Lung (tissue), 16 donors: ENCODE data around the gene OSR1. TPM values are rescaled to one million over a fixed set of nuclear protein-coding genes. Genes with fewer than 3 reads are reported as not detected.
"Not testable (repeated sequence)": the region's sequence is repeated elsewhere in the genome, so short reads cannot be mapped to it uniquely, and the experiment has no call there.

Source experiments
- ATAC-seq: fragments of 200-7000 bp; cut with Tn5 transposase; one replicate; pipeline ENCODE4 v1.9.1; 2020; ENCODE audit warnings: moderate number of reproducible peaks; ENCODE audit not compliant: insufficient read depth, low FRiP score
- DNase-seq, 3 donors: peaks; one replicate each; pipeline ENCODE4 v3.0.0-alpha.2; 2013 to 2017
- H3K27ac ChIP-seq, 2 donors: one replicate each; pipeline ENCODE4 v1.5.1; 2013; ENCODE audit warnings: mild to moderate bottlenecking in 2 of 2, moderate library complexity in 2 of 2, control low read depth in 1 of 2, inconsistent platforms in 1 of 2, low read depth in 1 of 2, low read length in 1 of 2
- H3K27me3 ChIP-seq, 3 donors: one replicate each; pipeline ENCODE4 v1.5.1; 2013; ENCODE audit warnings: low read length in 2 of 3; ENCODE audit not compliant: control insufficient read depth in 3 of 3, insufficient read depth in 3 of 3
- H3K36me3 ChIP-seq, 4 donors: one replicate each; pipeline ENCODE4 v1.5.1; 2013; ENCODE audit warnings: low read length in 4 of 4, mild to moderate bottlenecking in 1 of 4, moderate library complexity in 1 of 4; ENCODE audit not compliant: control insufficient read depth in 4 of 4, insufficient read depth in 4 of 4
- H3K4me1 ChIP-seq, 5 donors: one replicate each; pipeline ENCODE4 v1.5.1; 2013; ENCODE audit warnings: low read length in 5 of 5, mild to moderate bottlenecking in 2 of 5, moderate library complexity in 1 of 5; ENCODE audit not compliant: control insufficient read depth in 5 of 5, insufficient read depth in 5 of 5
- H3K4me3 ChIP-seq: one replicate; pipeline ENCODE4 v1.5.1; 2013; ENCODE audit warnings: mild to moderate bottlenecking, control low read depth, moderate library complexity
- H3K9ac ChIP-seq, 2 donors: one replicate each; pipeline ENCODE4 v1.5.1; 2013; ENCODE audit warnings: low read length in 2 of 2, control low read depth in 1 of 2; ENCODE audit not compliant: insufficient read depth in 1 of 2
- H3K9me3 ChIP-seq, 4 donors: one replicate each; pipeline ENCODE4 v1.5.1; 2013; ENCODE audit warnings: low read length in 3 of 4, mild to moderate bottlenecking in 1 of 4, moderate library complexity in 1 of 4; ENCODE audit not compliant: control insufficient read depth in 4 of 4, insufficient read depth in 3 of 4
- CTCF ChIP-seq: IDR thresholded peaks from 2 replicates; pipeline ENCODE4 v1.5.1; 2012; ENCODE audit warnings: mild to moderate bottlenecking; ENCODE audit errors: control extremely low read depth, extremely low read depth
- WGBS, 2 donors: extraction: QIAGEN DNeasy Blood & Tissue Kit; methylation state at CpG; one replicate each; pipeline ENCODE4 v1.1.7; 2013; 5-methylcytosine and 5-hydroxymethylcytosine counted together
- long read RNA-seq, 5 donors: transcript quantifications; one replicate each; lab custom pipeline, GENCODE V29; 2026
- polyA plus RNA-seq, 2 donors: library from polyadenylated mRNA; stranded (reverse); fragments of 200-250 nt; gene quantifications; one replicate each; pipeline ENCODE4 v1.2.1, GENCODE V29; 2013
- total RNA-seq, 2 donors: library from RNA; depleted of rRNA in 1 of 2; stranded (reverse); fragments of >200 nt in 1 of 2; gene quantifications; one replicate each; pipeline ENCODE4 v1.2.1, GENCODE V29; 2014 to 2021
- donor health status: control.
- donor health status: control.
- donor health status: Bipolar disorder and iron deficiency.
- donor health status: healthy.
- donor health status: DM: yes; HTN: yes; CAD: no.

OSR1 gene
- total RNA-seq (10 to 100 TPM; 21.3 to 36.2 TPM), polyA plus RNA-seq (10 to 100 TPM in 1 of 2 donors, 1 to 10 TPM in 1; 8.6 to 23.3 TPM)
- long read RNA-seq, donor 1, full-length matches to known transcripts = 31 of 47 reads
- long read RNA-seq, donor 1, partial matches to known transcripts = 16 of 47 reads
- long read RNA-seq, donor 1, other reads (novel, unspliced or antisense) = 0 of 47 reads
- long read RNA-seq, donor 2, full-length matches to known transcripts = 8 of 25 reads
- long read RNA-seq, donor 2, partial matches to known transcripts = 17 of 25 reads
- long read RNA-seq, donor 2, other reads (novel, unspliced or antisense) = 0 of 25 reads
- long read RNA-seq, donor 3, full-length matches to known transcripts = 7 of 18 reads
- long read RNA-seq, donor 3, partial matches to known transcripts = 11 of 18 reads
- long read RNA-seq, donor 3, other reads (novel, unspliced or antisense) = 0 of 18 reads
- long read RNA-seq, donor 4, full-length matches to known transcripts = 12 of 23 reads
- long read RNA-seq, donor 4, partial matches to known transcripts = 11 of 23 reads
- long read RNA-seq, donor 4, other reads (novel, unspliced or antisense) = 0 of 23 reads
- long read RNA-seq, donor 5, full-length matches to known transcripts = 25 of 46 reads
- long read RNA-seq, donor 5, partial matches to known transcripts = 21 of 46 reads
- long read RNA-seq, donor 5, other reads (novel, unspliced or antisense) = 0 of 46 reads

- Histone ChIP-seq H3K27me3 (peaks cover 3 to 63% (median 23%) of the 10 kb centered on the region in 3 donors), H3K27ac (peak within 1 kb of the TSS; percentile 56 to 75), H3K4me3 (peak within 1 kb of the TSS; percentile 44), H3K9me3 (peaks cover 0 to 4% (median 0%) of the 10 kb centered on the region in 4 donors), H3K4me1 (peaks cover 0 to 44% (median 14%) of the 10 kb centered on the region in 5 donors), H3K9ac (peak within 1 kb of the TSS; percentile 53 to 59), H3K36me3 (peaks cover 0 to 42% (median 2%) of the 10 kb centered on the region in 4 donors)
- no peak for TF ChIP-seq CTCF
- DNase-seq (peak; percentile 95 to 96 (median 96)), ATAC-seq (peak; percentile 39)
- 1 to 2% methylated on average over 48 to 51 of the region's 51 CpGs for WGBS, 2 donors
Observed at GRCh38 chr2:19358242-19359020, at the start of gene OSR1. Gene OSR1 (minus strand): TSS chr2:19358623. CDS start chr2:19353805, 4,818 bp downstream.

GRCh38 chr2:19403785-19404184 is 45.4 kb upstream of the OSR1 start:
- Histone ChIP-seq H3K4me1 (no peaks in the 10 kb centered on the region), H3K27me3 (no peaks in the 10 kb centered on the region), H3K27ac (no peak overlapping the region), H3K36me3 (no peaks in the 10 kb centered on the region), H3K4me3 (no peak overlapping the region), H3K9ac (no peak overlapping the region), H3K9me3 (peaks cover 0 to 3% (median 0%) of the 10 kb centered on the region in 4 donors)
- WGBS, 2 donors = 84 to 91% methylated on average over 4 of the region's 4 CpGs
- no peak for TF ChIP-seq CTCF
- ATAC-seq = no peak
- no peak for DNase-seq

- no peaks in the 10 kb centered on the region for H3K4me1 ChIP-seq
- TF ChIP-seq CTCF = no peak
- H3K4me3 ChIP-seq = no peak overlapping the region
- ATAC-seq (no peak), DNase-seq (no peak)
- no peaks in the 10 kb centered on the region for H3K27me3 ChIP-seq
- 93 to 95% methylated on average over 4 of the region's 4 CpGs for WGBS, 2 donors
- peaks cover 0 to 8% (median 0%) of the 10 kb centered on the region in 4 donors for H3K9me3 ChIP-seq
- no peak overlapping the region for H3K9ac ChIP-seq
- no peak overlapping the region for H3K27ac ChIP-seq
- no peaks in the 10 kb centered on the region for H3K36me3 ChIP-seq
Observed at GRCh38 chr2:19392191-19392590, 33.8 kb upstream of the OSR1 start.

DNA sequence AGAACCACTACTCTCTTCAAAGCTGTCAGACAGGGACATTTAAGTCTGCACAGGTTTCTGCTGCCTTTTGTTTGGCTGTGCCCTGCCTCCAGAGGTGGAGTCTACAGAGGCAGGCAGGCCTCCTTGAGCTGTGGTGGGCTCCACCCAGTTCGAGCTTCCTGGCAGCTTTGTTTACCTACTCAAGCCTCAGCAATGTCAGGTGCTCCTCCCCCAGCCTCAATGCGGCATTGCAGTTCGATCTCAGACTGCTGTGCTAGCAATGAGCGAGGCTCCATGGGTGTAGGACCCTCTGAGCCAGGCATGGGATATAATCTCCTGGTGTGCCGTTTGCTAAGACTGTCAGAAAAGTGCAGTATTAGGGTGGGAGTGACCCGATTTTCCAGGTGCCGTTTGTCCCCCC is 31.0 kb upstream of the OSR1 start:
- H3K36me3 ChIP-seq, H3K4me3 ChIP-seq, H3K27me3 ChIP-seq, H3K4me1 ChIP-seq, H3K9ac ChIP-seq, ATAC-seq, H3K27ac ChIP-seq, H3K9me3 ChIP-seq, DNase-seq: not testable (repeated sequence)
- 85 to 91% methylated on average over 7 of the region's 7 CpGs for WGBS, 2 donors
